Cardiac fibroblast (primary cell): ENCODE measurements around the gene KRT40.
"Not testable (repeated sequence)": the region's sequence is repeated elsewhere in the genome, so short reads cannot be mapped to it uniquely, and the experiment has no call there.

ENCODE experiments used
- DNase-seq, 2 donors: peaks; one replicate each; pipeline versions ENCODE4 v3.0.0 to v3.0.0-alpha.2; 2010; ENCODE audit warnings: low read depth in 2 of 2
- H3K4me3 ChIP-seq, 2 donors: replicated peaks in 1 of 2; 1 replicate in 1 of 2; 2 replicates in 1 of 2; pipeline ENCODE4 v1.5.1; 2011; ENCODE audit warnings: low read depth in 2 of 2, low read length in 2 of 2, mild to moderate bottlenecking in 2 of 2, moderate library complexity in 1 of 2
- TF ChIP-seq, protein P1 (sequence below): IDR thresholded peaks from one replicate; pipeline ENCODE4 v1.5.1; 2011; ENCODE audit warnings: low read depth, mild to moderate bottlenecking, low read length, inconsistent platforms

The KRT40 gene

GRCh38 chr17:41001795-41002194 is 17.7 kb upstream of the KRT40 start:
- no peak overlapping the region for H3K4me3 ChIP-seq
- no peak for DNase-seq
- TF ChIP-seq, protein P1, sequence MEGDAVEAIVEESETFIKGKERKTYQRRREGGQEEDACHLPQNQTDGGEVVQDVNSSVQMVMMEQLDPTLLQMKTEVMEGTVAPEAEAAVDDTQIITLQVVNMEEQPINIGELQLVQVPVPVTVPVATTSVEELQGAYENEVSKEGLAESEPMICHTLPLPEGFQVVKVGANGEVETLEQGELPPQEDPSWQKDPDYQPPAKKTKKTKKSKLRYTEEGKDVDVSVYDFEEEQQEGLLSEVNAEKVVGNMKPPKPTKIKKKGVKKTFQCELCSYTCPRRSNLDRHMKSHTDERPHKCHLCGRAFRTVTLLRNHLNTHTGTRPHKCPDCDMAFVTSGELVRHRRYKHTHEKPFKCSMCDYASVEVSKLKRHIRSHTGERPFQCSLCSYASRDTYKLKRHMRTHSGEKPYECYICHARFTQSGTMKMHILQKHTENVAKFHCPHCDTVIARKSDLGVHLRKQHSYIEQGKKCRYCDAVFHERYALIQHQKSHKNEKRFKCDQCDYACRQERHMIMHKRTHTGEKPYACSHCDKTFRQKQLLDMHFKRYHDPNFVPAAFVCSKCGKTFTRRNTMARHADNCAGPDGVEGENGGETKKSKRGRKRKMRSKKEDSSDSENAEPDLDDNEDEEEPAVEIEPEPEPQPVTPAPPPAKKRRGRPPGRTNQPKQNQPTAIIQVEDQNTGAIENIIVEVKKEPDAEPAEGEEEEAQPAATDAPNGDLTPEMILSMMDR = no peak

- H3K4me3 ChIP-seq, DNase-seq: not testable (repeated sequence)
Measured at GRCh38 chr17:40999563-40999962, 15.4 kb upstream of the KRT40 start, which contains the start of gene KRTAP3-2. TSS of gene KRTAP3-2 (minus strand) at chr17:40999906. CDS start at chr17:40999853, 53 bp downstream.

- TF ChIP-seq, protein P1 = no peak
- H3K4me3 ChIP-seq = no peak overlapping the region
- DNase-seq = no peak
Measured at GRCh38 chr17:40997361-40997760, 13.2 kb upstream of the KRT40 start.

DNA sequence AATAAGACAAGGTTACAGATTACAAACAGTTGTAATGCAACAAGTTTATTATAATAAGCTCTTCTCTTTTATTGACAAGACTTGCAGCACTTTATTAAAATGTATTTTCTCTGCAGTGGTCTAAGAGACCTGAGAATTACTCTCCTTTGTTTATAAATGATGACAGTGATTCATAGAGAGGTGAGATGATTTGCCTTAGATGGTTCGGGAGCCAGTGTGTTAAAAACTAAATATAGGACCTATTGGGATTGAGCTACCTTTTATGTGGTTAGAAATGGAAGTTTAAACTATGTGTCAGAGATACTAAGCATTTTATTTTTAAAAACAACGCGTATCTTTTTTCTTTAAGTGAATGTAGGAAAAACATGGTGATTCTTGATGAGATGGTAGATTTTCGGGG is 12.7 kb upstream of the KRT40 start:
- TF ChIP-seq, protein P1 = no peak
- DNase-seq = no peak

GRCh38 chr17:40995116-40995515 is 11.0 kb upstream of the KRT40 start:
- no peak for DNase-seq
- TF ChIP-seq, protein P1 = no peak
- H3K4me3 ChIP-seq = no peak overlapping the region

More for the DNA sequence above, 12.7 kb upstream of the KRT40 start:
- H3K4me3 ChIP-seq = no peak overlapping the region

DNA sequence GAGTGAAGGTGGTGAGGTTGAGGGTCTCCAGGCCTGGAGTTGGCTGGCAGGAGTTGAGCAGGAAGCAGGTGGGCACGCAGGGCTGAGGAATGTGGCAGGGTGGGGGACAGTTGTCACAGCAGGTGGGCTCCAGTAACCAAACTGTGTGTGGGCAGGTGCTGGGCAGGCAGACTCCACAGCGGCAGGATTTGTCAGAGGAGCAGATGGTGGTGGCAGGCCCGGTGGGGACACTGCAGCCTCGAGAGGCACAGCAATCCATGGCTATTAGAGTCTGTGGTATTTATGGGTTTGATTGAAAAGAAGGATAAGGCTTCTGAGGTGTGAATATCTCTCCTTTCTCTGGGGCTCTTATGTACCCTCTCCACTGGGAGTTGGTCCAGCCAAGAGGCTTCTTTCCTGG is 9.7 kb upstream of the KRT40 start, which contains the start of gene KRTAP3-3:
KRTAP3-3 (minus strand) TSS at position 326 of the 400 bp plus-strand sequence; CDS start at position 259, 67 bp downstream.
- TF ChIP-seq, protein P1 = no peak
- DNase-seq = no peak

GRCh38 chr17:40993084-40993483 is 9.0 kb upstream of the KRT40 start:
- H3K4me3 ChIP-seq = no peak overlapping the region
- TF ChIP-seq, protein P1 = no peak

More for the DNA sequence above, 9.7 kb upstream of the KRT40 start, which contains the start of gene KRTAP3-3:
- no peak within 1 kb of the TSS for H3K4me3 ChIP-seq

More at GRCh38 chr17:40993084-40993483, 9.0 kb upstream of the KRT40 start:
- no peak for DNase-seq
